GM18909 (cell line): ENCODE measurements around the gene LCE1E.

ENCODE experiments used
- ATAC-seq: cut with Tn5 transposase; IDR thresholded peaks from one replicate; pipeline ENCODE4 v1.9.1; 2021; ENCODE audit warnings: mild to moderate bottlenecking; ENCODE audit not compliant: unreplicated experiment, poor library complexity

Gene LCE1E

DNA sequence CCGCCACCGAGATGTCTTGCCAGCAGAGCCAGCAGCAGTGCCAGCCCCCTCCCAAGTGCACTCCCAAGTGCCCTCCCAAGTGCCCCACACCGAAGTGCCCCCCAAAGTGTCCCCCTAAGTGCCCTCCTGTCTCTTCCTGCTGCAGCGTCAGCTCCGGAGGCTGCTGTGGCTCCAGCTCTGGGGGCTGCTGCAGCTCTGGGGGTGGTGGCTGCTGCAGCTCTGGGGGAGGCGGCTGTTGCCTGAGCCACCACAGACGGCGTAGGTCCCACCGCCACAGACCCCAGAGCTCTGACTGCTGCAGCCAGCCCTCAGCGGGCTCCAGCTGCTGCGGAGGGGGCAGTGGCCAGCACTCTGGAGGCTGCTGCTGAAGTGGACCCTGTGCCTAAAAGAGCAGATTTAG lies 9.7 kb upstream of the LCE1E start:
- no peak for ATAC-seq

- ATAC-seq = no peak
Measured at GRCh38 chr1:152777510-152778137, 8.4 kb upstream of the LCE1E start.

DNA sequence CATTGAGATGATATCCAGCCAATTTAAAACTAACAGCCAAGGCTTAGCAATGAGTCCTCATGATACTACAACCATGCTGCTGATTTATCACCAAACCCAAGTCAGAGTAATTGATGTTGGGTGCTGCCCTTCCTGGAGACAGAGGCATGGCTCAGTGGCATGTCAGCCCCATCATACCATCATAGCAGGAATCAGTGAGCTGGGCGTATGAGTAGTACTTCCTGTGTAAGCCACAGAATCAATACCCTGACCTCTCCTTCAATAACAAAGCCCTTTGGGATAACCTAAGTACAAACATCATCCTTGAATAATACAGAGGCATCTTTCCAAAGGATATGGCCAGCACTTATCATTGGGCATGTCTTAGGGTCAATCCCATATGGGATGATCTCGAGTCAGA lies 3.0 kb upstream of the LCE1E start:
- no peak for ATAC-seq

DNA sequence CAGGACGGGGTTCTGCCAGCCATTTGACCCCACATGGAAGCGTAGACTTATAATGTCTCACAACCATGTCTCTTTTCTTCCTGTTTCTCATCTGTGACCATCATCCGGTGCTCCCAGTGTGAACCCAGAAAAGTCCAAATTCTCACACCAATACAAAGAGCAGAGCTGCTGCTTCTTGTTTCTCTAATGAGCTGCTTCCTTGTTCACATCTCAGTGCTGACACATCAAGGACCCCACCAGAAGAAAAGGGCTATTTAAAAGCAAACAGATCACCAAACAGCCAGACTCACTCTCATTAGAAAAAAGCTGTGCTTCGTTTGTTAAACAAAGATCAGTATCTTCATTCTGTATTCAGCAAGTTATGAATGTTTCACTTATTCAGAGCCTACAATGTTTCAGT lies 9.6 kb downstream of the LCE1E start:
- ATAC-seq = no peak

DNA sequence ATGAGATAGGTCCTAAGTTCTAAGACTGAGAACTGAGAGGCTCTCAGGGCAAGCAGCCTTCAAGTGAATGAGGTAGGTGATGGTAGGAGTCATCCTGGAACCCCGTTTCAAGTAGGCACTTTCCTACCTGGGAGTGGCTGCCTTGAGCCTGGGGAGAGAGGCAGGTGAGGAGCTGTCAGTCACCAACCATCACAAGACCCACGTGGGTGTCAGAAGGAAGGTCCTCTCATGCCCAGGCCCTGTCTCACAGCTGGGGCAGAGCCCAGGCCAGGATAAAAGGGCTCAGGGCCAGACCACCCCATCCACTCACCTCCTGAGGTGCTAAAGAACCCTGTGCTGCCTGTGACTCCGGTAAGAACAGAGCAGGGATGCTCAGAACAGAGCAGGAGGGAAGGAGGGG lies 10.4 kb downstream of the LCE1E start, which contains the start of gene LCE1D:
LCE1D (plus strand) TSS at position 301 of the 400 bp plus-strand sequence. CDS start 1,074 bp downstream, outside the sequence.
- no peak for ATAC-seq

- ATAC-seq = no peak
Measured at GRCh38 chr1:152801333-152801732, 15.3 kb downstream of the LCE1E start.

DNA sequence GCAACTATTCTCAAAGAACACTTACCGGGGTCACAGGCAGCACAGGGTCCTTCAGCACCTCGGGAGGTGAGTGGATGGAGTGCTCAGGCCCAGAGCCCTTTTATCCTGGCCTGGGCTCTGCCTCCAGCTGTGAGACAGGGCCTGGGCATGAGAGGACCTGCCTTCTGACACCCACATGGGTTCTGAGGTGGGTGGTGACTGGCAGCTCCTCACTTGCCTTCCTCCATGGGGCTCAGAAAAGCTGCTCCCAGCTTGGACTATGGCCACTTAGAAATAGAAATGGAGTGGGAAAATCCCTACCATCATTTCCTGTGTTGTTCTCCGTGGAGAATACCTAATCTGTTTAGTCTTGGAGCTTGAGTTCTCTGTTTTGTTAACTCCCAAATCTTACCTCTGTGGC lies 20.5 kb downstream of the LCE1E start, which contains the start of gene LCE1C:
LCE1C (minus strand) TSS at position 76 of the 400 bp plus-strand sequence. CDS start 1,173 bp downstream, outside the sequence.
- no peak for ATAC-seq

DNA sequence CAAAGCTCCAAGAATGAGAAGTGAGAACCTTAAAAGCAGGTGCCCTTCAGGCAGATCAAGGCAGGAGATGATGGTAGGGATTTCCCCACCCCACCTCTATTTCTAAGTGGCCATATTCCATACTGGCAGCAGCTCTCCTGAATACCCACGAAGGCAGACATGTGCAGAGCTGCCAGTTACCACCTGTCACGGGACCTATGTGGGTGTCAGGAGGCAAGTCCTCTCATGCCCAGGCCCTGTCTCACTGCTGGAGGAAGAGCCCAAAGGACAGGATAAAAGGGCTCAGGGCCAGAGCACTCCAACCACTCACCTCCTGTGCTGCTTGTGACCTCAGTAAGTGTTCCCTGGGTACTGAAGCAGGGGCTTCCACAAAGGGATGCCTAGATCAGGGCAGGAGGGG lies 25.0 kb downstream of the LCE1E start:
- no peak for ATAC-seq

DNA sequence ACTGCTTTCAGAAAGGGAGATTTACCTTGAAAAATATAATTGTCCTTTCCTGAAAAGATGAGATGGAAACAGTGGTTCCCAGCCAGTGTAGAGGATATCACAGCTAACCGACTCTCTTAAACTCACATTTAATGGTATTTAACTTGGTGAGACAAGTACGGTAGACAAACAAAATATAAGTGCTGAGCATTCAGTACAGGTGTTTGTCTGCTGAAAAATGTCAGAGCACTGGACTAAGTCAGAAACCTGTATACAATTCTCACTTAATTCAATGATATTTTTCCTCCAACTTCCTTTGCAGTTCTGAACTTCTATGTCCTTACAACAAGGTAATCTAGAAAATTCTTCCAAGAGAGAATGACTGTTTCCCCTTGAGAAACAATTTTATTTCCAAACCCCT lies 25.6 kb downstream of the LCE1E start, which contains the start of gene LCE1B:
LCE1B (plus strand) TSS at position 301 of the 400 bp plus-strand sequence. CDS start 476 bp downstream, outside the sequence.
- ATAC-seq = no peak

DNA sequence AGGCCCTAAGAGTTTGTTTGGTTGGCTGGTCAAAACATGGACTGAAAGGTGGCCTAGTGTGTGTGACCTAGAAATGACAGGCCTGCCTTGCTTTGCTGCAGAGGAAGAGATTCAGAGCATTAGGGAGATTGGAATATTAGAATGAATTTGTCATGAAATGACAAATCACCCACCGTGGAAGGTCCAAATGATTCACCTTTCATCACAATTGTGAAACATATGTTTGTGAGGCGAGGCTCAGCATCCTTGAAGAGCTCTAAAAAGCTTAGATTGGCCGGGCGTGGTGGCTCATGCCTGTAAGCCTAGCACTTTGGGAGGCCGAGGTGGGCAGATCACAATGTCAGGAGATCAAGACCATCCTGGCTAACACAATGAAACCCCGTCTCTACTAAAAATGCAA lies 31.3 kb downstream of the LCE1E start:
- no peak for ATAC-seq

DNA sequence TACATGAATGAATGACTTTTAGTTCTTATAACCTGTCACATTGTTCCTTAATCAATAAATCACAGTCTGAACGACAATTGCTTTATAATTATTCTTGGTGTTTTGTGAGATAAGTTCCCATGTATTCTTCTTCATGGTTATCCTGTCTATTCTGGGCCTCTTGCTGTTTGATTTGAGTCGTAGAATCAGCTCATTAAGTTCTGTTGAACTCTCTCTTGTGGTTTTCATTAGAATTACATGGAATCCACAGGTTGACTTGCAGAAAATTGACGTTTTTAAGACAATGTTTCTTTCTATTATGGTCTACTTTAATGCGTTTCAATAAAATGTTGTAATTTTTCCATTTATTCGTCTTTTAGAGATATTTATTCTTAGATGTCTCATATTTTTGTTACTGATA lies 37.2 kb downstream of the LCE1E start:
- no peak for ATAC-seq

GRCh38 chr1:152824964-152825363 lies 38.9 kb downstream of the LCE1E start:
- ATAC-seq = no peak

DNA sequence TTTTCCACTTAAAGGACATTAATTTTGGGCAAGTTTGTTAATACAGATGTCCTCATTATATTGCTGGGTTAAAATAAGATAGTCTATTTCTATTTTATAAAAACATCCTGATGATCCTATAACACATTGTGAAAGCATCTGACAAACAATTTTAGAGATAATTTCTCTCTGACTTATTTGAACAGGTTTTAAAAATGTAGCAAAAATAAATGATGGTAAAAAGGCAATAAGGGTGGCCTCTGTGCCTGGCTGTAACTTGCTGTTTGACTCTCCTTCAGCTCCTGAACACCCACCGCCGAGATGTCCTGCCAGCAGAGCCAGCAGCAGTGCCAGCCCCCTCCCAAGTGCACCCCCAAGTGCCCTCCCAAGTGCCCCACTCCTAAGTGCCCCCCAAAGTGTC lies 41.1 kb downstream of the LCE1E start, which contains the start of gene LCE1A:
LCE1A (plus strand) TSS at position 301 of the 400 bp plus-strand sequence; CDS start at position 301, 0 bp downstream.
- no peak for ATAC-seq

- ATAC-seq = no peak
Measured at GRCh38 chr1:152836870-152837269, 50.8 kb downstream of the LCE1E start.
